OCI-M2 (cell line): ENCODE data around the gene PKHD1.

Experiments
- DNase-seq: peaks from one replicate; lab custom pipeline; 2025; ENCODE audit not compliant: unreplicated experiment; lab: John Stamatoyannopoulos, UW

PKHD1 gene

GRCh38 chr6:51711876-51712275, 375.5 kb downstream of the PKHD1 start:
- DNase-seq = no peak

- DNase-seq = no peak
These were observed 381.3 kb downstream of the PKHD1 start for GRCh38 chr6:51706086-51706485.

GRCh38 chr6:51704932-51705540, 382.4 kb downstream of the PKHD1 start:
- no peak for DNase-seq

- no peak for DNase-seq
These were observed 384.6 kb downstream of the PKHD1 start for GRCh38 chr6:51702851-51703250.

GRCh38 chr6:51684603-51685002, 402.8 kb downstream of the PKHD1 start:
- no peak for DNase-seq

GRCh38 chr6:51684038-51684437, 403.4 kb downstream of the PKHD1 start:
- DNase-seq = no peak

GRCh38 chr6:51678905-51679620, 408.4 kb downstream of the PKHD1 start:
- DNase-seq = no peak

GRCh38 chr6:51678274-51678673, 409.1 kb downstream of the PKHD1 start:
- no peak for DNase-seq

GRCh38 chr6:51675922-51676275, 411.5 kb downstream of the PKHD1 start:
- DNase-seq = no peak

GRCh38 chr6:51675020-51675921, 412.1 kb downstream of the PKHD1 start:
- DNase-seq = no peak

- no peak for DNase-seq
These were observed 423.9 kb downstream of the PKHD1 start for GRCh38 chr6:51663525-51663924.

- DNase-seq = no peak
These were observed 426.6 kb downstream of the PKHD1 start for GRCh38 chr6:51660767-51661166.

GRCh38 chr6:51657491-51657890, 429.9 kb downstream of the PKHD1 start:
- no peak for DNase-seq

GRCh38 chr6:51655517-51655916, 431.9 kb downstream of the PKHD1 start:
- no peak for DNase-seq

- no peak for DNase-seq
These were observed 432.8 kb downstream of the PKHD1 start for GRCh38 chr6:51654647-51655046.

GRCh38 chr6:51651132-51651817, 436.1 kb downstream of the PKHD1 start:
- DNase-seq = no peak

- DNase-seq = no peak
These were observed 438.6 kb downstream of the PKHD1 start for GRCh38 chr6:51648774-51649173.

GRCh38 chr6:51648236-51648635, 439.2 kb downstream of the PKHD1 start:
- no peak for DNase-seq

- DNase-seq = no peak
These were observed 443.0 kb downstream of the PKHD1 start for GRCh38 chr6:51644426-51644825.

- DNase-seq = no peak
These were observed 447.4 kb downstream of the PKHD1 start for GRCh38 chr6:51640021-51640420.

GRCh38 chr6:51633424-51633823, 454.0 kb downstream of the PKHD1 start:
- no peak for DNase-seq
